ENCODE data around the gene TSFM. TPM values are rescaled to one million over a fixed set of nuclear protein-coding genes. Genes with fewer than 3 reads are reported as not detected.
"Not testable (repeated sequence)": the region's sequence is repeated elsewhere in the genome, so short reads cannot be mapped to it uniquely, and the experiment has no call there.

The TSFM gene
- total RNA-seq, 1 experiment from 2014 or later, result 58.5 TPM

DNA sequence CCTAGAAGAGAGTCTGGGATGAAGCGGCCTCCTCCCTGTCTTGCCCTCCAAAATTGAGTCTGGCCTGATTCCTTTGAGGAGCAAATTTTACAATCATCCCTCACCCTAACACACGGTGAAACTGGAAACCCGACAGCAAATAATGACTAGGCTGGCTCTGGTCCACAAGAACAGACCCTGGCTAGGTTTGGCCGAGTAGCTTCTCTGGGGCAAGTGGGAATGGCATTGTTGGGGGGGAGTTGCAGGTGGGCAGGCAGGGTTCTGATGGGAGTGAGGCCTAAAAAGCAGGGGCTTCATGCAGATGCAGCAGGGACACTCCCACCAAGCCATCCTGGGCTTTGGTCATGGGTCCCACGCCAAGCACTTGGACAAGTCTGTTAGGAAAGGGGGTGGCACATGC is 38.4 kb downstream of the TSFM start:
- intact Hi-C loops (cut with micrococcal nuclease; ENCODE audit: unreplicated experiment); POLR2A ChIA-PET (ENCODE audit: low non-redundant PET); H3K4me3 ChIP-seq (ENCODE audit: low read depth, low read length, poor library complexity, severe bottlenecking); H3K4me1 ChIP-seq (ENCODE audit: insufficient read depth, low read length, poor library complexity, severe bottlenecking); BruUV-seq (replicated peaks); CTCF ChIA-PET; H3K27me3 ChIP-seq (replicated peaks; ENCODE audit: insufficient read depth, low read depth, low read length, poor library complexity); H3K27ac ChIP-seq (ENCODE audit: low read depth, low read length, poor library complexity, severe bottlenecking); H3K9me3 ChIP-seq (ENCODE audit: low read depth, low read length, poor library complexity, severe bottlenecking); DNase-seq (ENCODE audit: low spot score): not testable (repeated sequence)
- H3K36me3 ChIP-seq (ENCODE audit: insufficient read depth, low read length, poor library complexity, severe bottlenecking), result peaks cover 61% of the 10 kb centered on the region

DNA sequence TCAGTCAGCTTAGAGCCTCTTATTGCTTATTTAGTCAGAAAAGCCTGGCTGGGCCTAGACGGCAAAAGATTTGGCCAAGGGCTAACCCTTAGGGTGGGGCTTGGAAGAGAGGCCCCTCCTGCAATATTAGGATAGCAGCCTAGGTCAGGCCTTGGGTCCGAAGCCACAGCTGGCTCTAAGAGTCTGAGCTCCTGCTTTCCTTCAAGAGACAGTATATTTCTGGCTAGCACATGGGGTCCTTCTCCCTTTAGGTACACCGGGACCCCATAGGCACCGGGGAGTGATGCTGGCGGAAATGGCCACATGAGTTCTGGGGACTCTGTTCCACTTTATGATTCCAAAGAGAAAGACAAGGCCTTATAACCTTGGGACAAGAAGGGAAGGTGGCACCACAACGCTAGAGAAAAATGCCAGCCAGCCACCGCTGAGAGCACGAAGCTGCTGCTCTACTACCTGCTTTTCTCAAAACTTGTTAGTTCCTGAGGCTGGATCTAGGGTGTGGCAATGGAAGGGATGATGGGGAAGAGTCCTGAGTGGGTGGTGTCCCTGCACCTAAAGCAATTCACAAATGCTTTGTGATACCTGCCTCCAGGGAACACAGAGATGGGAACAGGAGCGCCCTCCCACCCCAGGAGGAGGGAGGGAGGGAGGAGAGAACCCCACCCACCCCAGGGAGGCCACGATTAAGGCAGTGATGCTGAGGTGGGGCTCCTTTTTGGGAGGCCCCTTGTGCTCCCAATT is 39.1 kb downstream of the TSFM start:
- Histone ChIP-seq H3K36me3 (ENCODE audit: insufficient read depth, low read length, poor library complexity, severe bottlenecking) (peaks cover 67% of the 10 kb centered on the region), H3K4me1 (ENCODE audit: insufficient read depth, low read length, poor library complexity, severe bottlenecking) (no peaks in the 10 kb centered on the region), H3K9me3 (ENCODE audit: low read depth, low read length, poor library complexity, severe bottlenecking) (no peaks in the 10 kb centered on the region), H3K27me3 (replicated peaks; ENCODE audit: insufficient read depth, low read depth, low read length, poor library complexity) (no peaks in the 10 kb centered on the region), H3K4me3 (ENCODE audit: low read depth, low read length, poor library complexity, severe bottlenecking) (no peak overlapping the region), H3K27ac (ENCODE audit: low read depth, low read length, poor library complexity, severe bottlenecking) (no peak overlapping the region)
- no peak for TF ChIP-seq EZH2 (IDR thresholded peaks at IDR 0.05; ENCODE audit: borderline replicate concordance, low read depth, low read length, poor library complexity, severe bottlenecking)
- TF ChIP-seq, protein P1, sequence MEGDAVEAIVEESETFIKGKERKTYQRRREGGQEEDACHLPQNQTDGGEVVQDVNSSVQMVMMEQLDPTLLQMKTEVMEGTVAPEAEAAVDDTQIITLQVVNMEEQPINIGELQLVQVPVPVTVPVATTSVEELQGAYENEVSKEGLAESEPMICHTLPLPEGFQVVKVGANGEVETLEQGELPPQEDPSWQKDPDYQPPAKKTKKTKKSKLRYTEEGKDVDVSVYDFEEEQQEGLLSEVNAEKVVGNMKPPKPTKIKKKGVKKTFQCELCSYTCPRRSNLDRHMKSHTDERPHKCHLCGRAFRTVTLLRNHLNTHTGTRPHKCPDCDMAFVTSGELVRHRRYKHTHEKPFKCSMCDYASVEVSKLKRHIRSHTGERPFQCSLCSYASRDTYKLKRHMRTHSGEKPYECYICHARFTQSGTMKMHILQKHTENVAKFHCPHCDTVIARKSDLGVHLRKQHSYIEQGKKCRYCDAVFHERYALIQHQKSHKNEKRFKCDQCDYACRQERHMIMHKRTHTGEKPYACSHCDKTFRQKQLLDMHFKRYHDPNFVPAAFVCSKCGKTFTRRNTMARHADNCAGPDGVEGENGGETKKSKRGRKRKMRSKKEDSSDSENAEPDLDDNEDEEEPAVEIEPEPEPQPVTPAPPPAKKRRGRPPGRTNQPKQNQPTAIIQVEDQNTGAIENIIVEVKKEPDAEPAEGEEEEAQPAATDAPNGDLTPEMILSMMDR (conservative IDR thresholded peaks at IDR 0.05; ENCODE audit: low read depth, low read length), result no peak
- ChIA-PET CTCF (no interaction called here), POLR2A (ENCODE audit: low non-redundant PET) (no interaction called here)
- no peak for DNase-seq (ENCODE audit: low spot score)
- no TSS peak for BruUV-seq (replicated peaks)
- intact Hi-C loops (cut with micrococcal nuclease; ENCODE audit: unreplicated experiment), result no loop called here

GRCh38 chr12:57822392-57823130 is 40.0 kb downstream of the TSFM start:
- Histone ChIP-seq H3K4me1 (ENCODE audit: insufficient read depth, low read length, poor library complexity, severe bottlenecking) (no peaks in the 10 kb centered on the region), H3K9me3 (ENCODE audit: low read depth, low read length, poor library complexity, severe bottlenecking) (no peaks in the 10 kb centered on the region), H3K4me3 (ENCODE audit: low read depth, low read length, poor library complexity, severe bottlenecking) (no peak overlapping the region), H3K27ac (ENCODE audit: low read depth, low read length, poor library complexity, severe bottlenecking) (no peak overlapping the region), H3K27me3 (replicated peaks; ENCODE audit: insufficient read depth, low read depth, low read length, poor library complexity) (no peaks in the 10 kb centered on the region), H3K36me3 (ENCODE audit: insufficient read depth, low read length, poor library complexity, severe bottlenecking) (peaks cover 76% of the 10 kb centered on the region)
- DNase-seq (ENCODE audit: low spot score), result no peak
- no peak for TF ChIP-seq EZH2 (IDR thresholded peaks at IDR 0.05; ENCODE audit: borderline replicate concordance, low read depth, low read length, poor library complexity, severe bottlenecking)
- TF ChIP-seq, protein P1 (conservative IDR thresholded peaks at IDR 0.05; ENCODE audit: low read depth, low read length), result no peak
- intact Hi-C loops (cut with micrococcal nuclease; ENCODE audit: unreplicated experiment), result no loop called here
- ChIA-PET POLR2A (ENCODE audit: low non-redundant PET) (no interaction called here), CTCF (no interaction called here)
- BruUV-seq (replicated peaks), result no TSS peak

Measured in A673 (cell line).